Panc1 (cell line): ENCODE results near the gene CCDC191. TPM values are rescaled to one million over a fixed set of nuclear protein-coding genes. Genes with fewer than 3 reads are reported as not detected.

Experiments
- ATAC-seq: fragments of 200-7000 bp; cut with Tn5 transposase; 2 replicates; pipeline ENCODE4 v1.9.1; 2020; ENCODE audit warnings: mild to moderate bottlenecking, moderate library complexity
- BruUV-seq: library from RNA; stranded (reverse); fragments of 400-500 nt; replicated peaks from 2 replicates; lab custom pipeline; 2021; lab: Mats Ljungman, UMichigan
- CTCF ChIA-PET: fragments of 300-600 bp; sonication (Branson Sonifier 250); formaldehyde crosslinking; loops from one replicate; lab custom pipeline; 2022; ENCODE audit warnings: antibody characterized with exemption; lab: Charles Lee
- POLR2A ChIA-PET: fragments of 300-600 bp; sonication (Branson Sonifier 250); formaldehyde crosslinking; loops from one replicate; lab custom pipeline; 2022; ENCODE audit warnings: antibody characterized with exemption; lab: Charles Lee
- DNase-seq: peaks from one replicate; pipeline ENCODE4 v3.0.0-alpha.2; 2010; ENCODE audit warnings: low read depth, low spot score
- H3K27ac ChIP-seq: 2 replicates; pipeline ENCODE4 v1.5.1; 2011; ENCODE audit warnings: mild to moderate bottlenecking, low read length, inconsistent platforms
- H3K27me3 ChIP-seq: fragments of 200-500 bp; sonication (Bioruptor generic); 2 replicates; pipeline ENCODE4 v1.6.0; 2014; ENCODE audit warnings: low read length, inconsistent platforms; ENCODE audit not compliant: control insufficient read depth, insufficient read depth
- H3K36me3 ChIP-seq: fragments of 200-500 bp; sonication (Bioruptor generic); 2 replicates; pipeline ENCODE4 v1.5.1; 2014; ENCODE audit warnings: inconsistent platforms, mild to moderate bottlenecking, low read length, moderate library complexity; ENCODE audit not compliant: control insufficient read depth, insufficient read depth
- H3K4me1 ChIP-seq: 2 replicates; pipeline ENCODE4 v1.5.1; 2011; ENCODE audit warnings: inconsistent platforms, mild to moderate bottlenecking, low read length, moderate library complexity; ENCODE audit not compliant: control insufficient read depth, insufficient read depth
- H3K4me3 ChIP-seq, 2 experiments: 2 replicates each; pipeline ENCODE4 v1.5.1; 2011 to 2012; ENCODE audit warnings: low read depth in 2 of 2, low read length in 2 of 2, mild to moderate bottlenecking in 2 of 2, inconsistent platforms in 1 of 2, moderate library complexity in 1 of 2
- H3K9me3 ChIP-seq: fragments of 200-500 bp; sonication (Bioruptor generic); 2 replicates; pipeline ENCODE4 v1.5.1; 2014; ENCODE audit warnings: low read depth, mild to moderate bottlenecking, inconsistent platforms, low read length, moderate library complexity; ENCODE audit not compliant: control insufficient read depth, insufficient read depth
- POLR2AphosphoS5 ChIP-seq: IDR thresholded peaks from 2 replicates; pipeline ENCODE4 v1.6.1; 2012; ENCODE audit warnings: mild to moderate bottlenecking, low read depth, low read length, moderate library complexity
- SIN3A ChIP-seq: IDR thresholded peaks from 2 replicates; pipeline ENCODE4 v1.6.1; 2012; ENCODE audit warnings: low read depth, mild to moderate bottlenecking, low read length, moderate library complexity, borderline replicate concordance; ENCODE audit not compliant: insufficient read depth
- TCF7L2 ChIP-seq: IDR thresholded peaks from 2 replicates; pipeline ENCODE4 v1.6.1; 2011; ENCODE audit warnings: mild to moderate bottlenecking, low read depth, low read length, inconsistent platforms
- in situ Hi-C: cut with HindIII; loops from 2 replicates; pipeline ENCODE4 v1.10.0; 2016; ENCODE audit warnings: low sequenced_read_pairs, low pct_unique_long_range_greater_than_20kb
- intact Hi-C: fragments of 100-400 bp; cut with micrococcal nuclease; formaldehyde crosslinking; loops from one replicate; pipeline ENCODE4 v1.10.0; 2022; ENCODE audit not compliant: unreplicated experiment
- total RNA-seq: library from RNA; stranded (reverse); gene quantifications from one replicate; pipeline ENCODE4 v1.2.1, GENCODE V29; 2021; ENCODE audit not compliant: unreplicated experiment
- TF ChIP-seq, protein P1 (sequence below), 2 experiments: IDR thresholded peaks; 2 replicates each; pipeline ENCODE4 v1.6.1; 2011 to 2012; ENCODE audit warnings: low read depth in 2 of 2, control low read depth in 1 of 2, low read length in 1 of 2, mild to moderate bottlenecking in 1 of 2, moderate library complexity in 1 of 2; ENCODE audit not compliant: insufficient read depth in 1 of 2
- TF ChIP-seq, protein P2 (sequence below): fragments of 450-650 bp; IDR thresholded peaks from 2 replicates; pipeline ENCODE4 v1.5.1; 2017; ENCODE audit warnings: mild to moderate bottlenecking

CCDC191 gene
- total RNA-seq, 1 experiment from 2014 or later: 5.6 TPM

DNA sequence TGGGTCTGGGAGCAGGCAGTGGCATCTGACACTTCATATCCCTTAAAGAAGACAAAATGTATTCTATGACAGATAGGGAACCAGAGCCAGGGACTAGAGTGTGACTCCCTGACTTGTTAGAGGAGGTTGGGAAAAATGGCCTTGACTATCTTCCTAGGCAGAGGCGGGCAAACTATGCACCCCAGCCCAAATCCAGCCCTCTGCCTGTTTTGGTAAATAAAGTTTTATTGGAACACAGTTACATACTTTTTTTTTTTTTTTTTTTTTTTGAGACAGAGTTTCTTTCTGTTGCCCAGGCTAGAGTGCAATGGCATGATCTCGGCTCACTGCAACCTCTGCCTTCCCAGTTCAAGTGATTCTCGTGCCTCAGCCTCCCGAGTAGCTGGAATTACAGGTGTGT lies 47.5 kb upstream of the CCDC191 start:
- in situ Hi-C loops: no loop called here
- no peak for ATAC-seq
- POLR2A ChIA-PET: no interaction called here

DNA sequence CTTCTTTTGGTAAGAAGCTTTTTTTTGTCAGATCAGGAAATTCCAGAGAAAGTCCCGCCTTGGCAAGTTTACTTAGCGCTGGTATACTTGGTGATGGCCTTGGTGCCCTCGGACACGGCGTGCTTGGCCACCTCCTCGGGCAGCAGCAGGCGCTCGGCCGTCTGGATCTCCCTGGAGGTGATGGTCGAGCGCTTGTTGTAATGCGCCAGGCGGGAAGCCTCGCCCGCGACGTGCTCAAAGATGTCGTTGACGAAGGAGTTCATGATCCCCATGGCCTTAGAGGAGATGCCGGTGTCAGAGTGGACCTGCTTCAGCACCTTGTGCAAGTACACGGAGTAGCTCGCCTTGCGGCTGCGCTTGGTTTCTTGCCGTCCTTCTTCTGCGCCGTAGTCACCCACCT lies 46.9 kb upstream of the CCDC191 start:
- H3K27ac ChIP-seq: no peak overlapping the region
- DNase-seq (no peak), ATAC-seq (no peak)
- intact Hi-C loops: no loop called here
- in situ Hi-C loops: no loop called here
- H3K4me1 ChIP-seq: no peaks in the 10 kb centered on the region
- H3K27me3 ChIP-seq: 0 out of 2 replicates have a peak, but pooled peaks cover 8% of the 10 kb centered on the region
- POLR2A ChIA-PET: no interaction called here
- H3K36me3 ChIP-seq: no peaks in the 10 kb centered on the region
- CTCF ChIA-PET: no interaction called here
- H3K9me3 ChIP-seq: no peaks in the 10 kb centered on the region
- BruUV-seq: no TSS peak
- TF ChIP-seq SIN3A (no peak), POLR2AphosphoS5 (no peak), TCF7L2 (no peak)
- TF ChIP-seq, protein P1, sequence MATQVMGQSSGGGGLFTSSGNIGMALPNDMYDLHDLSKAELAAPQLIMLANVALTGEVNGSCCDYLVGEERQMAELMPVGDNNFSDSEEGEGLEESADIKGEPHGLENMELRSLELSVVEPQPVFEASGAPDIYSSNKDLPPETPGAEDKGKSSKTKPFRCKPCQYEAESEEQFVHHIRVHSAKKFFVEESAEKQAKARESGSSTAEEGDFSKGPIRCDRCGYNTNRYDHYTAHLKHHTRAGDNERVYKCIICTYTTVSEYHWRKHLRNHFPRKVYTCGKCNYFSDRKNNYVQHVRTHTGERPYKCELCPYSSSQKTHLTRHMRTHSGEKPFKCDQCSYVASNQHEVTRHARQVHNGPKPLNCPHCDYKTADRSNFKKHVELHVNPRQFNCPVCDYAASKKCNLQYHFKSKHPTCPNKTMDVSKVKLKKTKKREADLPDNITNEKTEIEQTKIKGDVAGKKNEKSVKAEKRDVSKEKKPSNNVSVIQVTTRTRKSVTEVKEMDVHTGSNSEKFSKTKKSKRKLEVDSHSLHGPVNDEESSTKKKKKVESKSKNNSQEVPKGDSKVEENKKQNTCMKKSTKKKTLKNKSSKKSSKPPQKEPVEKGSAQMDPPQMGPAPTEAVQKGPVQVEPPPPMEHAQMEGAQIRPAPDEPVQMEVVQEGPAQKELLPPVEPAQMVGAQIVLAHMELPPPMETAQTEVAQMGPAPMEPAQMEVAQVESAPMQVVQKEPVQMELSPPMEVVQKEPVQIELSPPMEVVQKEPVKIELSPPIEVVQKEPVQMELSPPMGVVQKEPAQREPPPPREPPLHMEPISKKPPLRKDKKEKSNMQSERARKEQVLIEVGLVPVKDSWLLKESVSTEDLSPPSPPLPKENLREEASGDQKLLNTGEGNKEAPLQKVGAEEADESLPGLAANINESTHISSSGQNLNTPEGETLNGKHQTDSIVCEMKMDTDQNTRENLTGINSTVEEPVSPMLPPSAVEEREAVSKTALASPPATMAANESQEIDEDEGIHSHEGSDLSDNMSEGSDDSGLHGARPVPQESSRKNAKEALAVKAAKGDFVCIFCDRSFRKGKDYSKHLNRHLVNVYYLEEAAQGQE (IDR thresholded peaks at IDR 0.05; ENCODE audit: insufficient read depth in 1 of 2, low read depth in 2 of 2, low read length in 1 of 2): no peak
- TF ChIP-seq, protein P2, sequence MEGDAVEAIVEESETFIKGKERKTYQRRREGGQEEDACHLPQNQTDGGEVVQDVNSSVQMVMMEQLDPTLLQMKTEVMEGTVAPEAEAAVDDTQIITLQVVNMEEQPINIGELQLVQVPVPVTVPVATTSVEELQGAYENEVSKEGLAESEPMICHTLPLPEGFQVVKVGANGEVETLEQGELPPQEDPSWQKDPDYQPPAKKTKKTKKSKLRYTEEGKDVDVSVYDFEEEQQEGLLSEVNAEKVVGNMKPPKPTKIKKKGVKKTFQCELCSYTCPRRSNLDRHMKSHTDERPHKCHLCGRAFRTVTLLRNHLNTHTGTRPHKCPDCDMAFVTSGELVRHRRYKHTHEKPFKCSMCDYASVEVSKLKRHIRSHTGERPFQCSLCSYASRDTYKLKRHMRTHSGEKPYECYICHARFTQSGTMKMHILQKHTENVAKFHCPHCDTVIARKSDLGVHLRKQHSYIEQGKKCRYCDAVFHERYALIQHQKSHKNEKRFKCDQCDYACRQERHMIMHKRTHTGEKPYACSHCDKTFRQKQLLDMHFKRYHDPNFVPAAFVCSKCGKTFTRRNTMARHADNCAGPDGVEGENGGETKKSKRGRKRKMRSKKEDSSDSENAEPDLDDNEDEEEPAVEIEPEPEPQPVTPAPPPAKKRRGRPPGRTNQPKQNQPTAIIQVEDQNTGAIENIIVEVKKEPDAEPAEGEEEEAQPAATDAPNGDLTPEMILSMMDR: no peak
- H3K4me3 ChIP-seq: no peak overlapping the region

More for the DNA sequence above, 47.5 kb upstream of the CCDC191 start:
- CTCF ChIA-PET: no interaction called here
- H3K4me1 ChIP-seq: no peaks in the 10 kb centered on the region
- no peak overlapping the region for H3K4me3 ChIP-seq
- no peaks in the 10 kb centered on the region for H3K9me3 ChIP-seq
- 0 out of 2 replicates have a peak, but pooled peaks cover 8% of the 10 kb centered on the region for H3K27me3 ChIP-seq
- no TSS peak for BruUV-seq
- DNase-seq: no peak
- no peaks in the 10 kb centered on the region for H3K36me3 ChIP-seq
- H3K27ac ChIP-seq: no peak overlapping the region
- no peak for TF ChIP-seq SIN3A
- TF ChIP-seq, protein P1 (IDR thresholded peaks at IDR 0.05; ENCODE audit: insufficient read depth in 1 of 2, low read depth in 2 of 2, low read length in 1 of 2): no peak
- TF ChIP-seq, protein P2: no peak
- TF ChIP-seq POLR2AphosphoS5: no peak
- no peak for TF ChIP-seq TCF7L2
- intact Hi-C loops: no loop called here
